GM21576 (cell line): ENCODE data around the gene ZFHX3.
"Not testable (repeated sequence)": the region's sequence is repeated elsewhere in the genome, so short reads cannot be mapped to it uniquely, and the experiment has no call there.

Experiments
- ATAC-seq: cut with Tn5 transposase; IDR thresholded peaks from one replicate; pipeline ENCODE4 v1.9.1; 2021; ENCODE audit warnings: mild to moderate bottlenecking, moderate library complexity; ENCODE audit not compliant: unreplicated experiment

ZFHX3 gene, protein sequence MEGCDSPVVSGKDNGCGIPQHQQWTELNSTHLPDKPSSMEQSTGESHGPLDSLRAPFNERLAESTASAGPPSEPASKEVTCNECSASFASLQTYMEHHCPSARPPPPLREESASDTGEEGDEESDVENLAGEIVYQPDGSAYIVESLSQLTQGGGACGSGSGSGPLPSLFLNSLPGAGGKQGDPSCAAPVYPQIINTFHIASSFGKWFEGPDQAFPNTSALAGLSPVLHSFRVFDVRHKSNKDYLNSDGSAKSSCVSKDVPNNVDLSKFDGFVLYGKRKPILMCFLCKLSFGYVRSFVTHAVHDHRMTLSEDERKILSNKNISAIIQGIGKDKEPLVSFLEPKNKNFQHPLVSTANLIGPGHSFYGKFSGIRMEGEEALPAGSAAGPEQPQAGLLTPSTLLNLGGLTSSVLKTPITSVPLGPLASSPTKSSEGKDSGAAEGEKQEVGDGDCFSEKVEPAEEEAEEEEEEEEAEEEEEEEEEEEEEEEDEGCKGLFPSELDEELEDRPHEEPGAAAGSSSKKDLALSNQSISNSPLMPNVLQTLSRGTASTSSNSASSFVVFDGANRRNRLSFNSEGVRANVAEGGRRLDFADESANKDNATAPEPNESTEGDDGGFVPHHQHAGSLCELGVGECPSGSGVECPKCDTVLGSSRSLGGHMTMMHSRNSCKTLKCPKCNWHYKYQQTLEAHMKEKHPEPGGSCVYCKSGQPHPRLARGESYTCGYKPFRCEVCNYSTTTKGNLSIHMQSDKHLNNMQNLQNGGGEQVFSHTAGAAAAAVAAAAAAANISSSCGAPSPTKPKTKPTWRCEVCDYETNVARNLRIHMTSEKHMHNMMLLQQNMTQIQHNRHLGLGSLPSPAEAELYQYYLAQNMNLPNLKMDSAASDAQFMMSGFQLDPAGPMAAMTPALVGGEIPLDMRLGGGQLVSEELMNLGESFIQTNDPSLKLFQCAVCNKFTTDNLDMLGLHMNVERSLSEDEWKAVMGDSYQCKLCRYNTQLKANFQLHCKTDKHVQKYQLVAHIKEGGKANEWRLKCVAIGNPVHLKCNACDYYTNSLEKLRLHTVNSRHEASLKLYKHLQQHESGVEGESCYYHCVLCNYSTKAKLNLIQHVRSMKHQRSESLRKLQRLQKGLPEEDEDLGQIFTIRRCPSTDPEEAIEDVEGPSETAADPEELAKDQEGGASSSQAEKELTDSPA (N-terminal part only)

DNA sequence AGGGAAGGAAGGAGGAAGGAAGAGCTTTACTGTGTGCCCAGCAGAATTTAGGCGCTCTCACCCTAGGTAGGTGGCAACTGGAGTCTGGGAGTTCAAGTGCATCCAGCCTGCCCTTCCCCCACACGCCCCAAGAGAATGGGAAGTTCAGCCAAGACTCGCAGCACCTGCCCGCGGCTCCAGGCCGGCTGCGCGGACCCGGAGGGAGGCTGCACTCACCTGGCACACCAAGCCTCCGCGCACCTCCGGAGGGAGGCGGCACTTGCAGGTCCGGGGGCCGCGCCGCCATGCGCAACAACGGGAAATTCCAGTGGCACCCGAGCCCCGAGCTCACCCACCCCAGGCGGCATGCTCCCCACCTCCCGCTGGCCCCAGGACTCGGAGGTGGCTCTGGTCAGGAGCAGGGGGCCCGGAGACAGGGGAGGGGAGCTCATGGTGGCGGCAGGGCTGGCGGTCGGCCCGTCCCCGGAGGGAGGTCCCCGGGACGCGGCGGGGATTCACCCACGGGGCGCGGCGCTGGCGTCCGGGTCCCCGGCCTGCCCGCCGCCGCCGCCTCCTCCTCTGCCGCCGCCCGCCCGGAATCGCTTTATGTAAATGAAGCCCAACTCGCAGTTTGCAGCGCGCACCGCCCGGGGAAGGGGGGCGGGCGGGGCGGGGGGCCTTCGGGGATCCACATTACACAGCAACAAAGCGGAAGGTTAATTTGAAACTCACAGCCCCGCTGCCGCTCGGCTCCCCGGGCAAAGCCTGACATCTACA, at the start of gene ZFHX3:
ZFHX3 (minus strand) TSS at position 593 of the 756 bp plus-strand sequence. CDS start 87,983 bp downstream, outside the sequence.
- peak; percentile 67 for ATAC-seq

DNA sequence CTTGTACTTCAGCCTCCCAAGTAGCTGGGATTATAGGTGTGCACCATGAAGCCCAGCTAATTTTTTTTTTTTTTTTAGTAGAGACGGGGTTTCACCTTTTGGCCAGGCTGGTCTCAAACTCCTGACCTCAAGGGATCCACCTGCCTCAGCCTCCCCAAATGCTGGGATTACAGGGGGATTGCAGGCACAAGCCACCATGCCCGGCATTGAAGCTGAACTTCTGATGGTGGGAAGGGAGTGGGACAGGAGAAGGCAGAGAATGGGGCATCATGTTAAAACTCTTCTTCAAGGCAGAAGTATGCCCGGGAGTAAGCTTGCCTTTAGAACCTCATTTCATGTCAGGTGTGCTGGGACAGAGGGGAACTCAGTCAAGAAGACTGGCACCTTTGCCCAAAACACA, 48.6 kb upstream of the ZFHX3 start:
- ATAC-seq, result no peak

DNA sequence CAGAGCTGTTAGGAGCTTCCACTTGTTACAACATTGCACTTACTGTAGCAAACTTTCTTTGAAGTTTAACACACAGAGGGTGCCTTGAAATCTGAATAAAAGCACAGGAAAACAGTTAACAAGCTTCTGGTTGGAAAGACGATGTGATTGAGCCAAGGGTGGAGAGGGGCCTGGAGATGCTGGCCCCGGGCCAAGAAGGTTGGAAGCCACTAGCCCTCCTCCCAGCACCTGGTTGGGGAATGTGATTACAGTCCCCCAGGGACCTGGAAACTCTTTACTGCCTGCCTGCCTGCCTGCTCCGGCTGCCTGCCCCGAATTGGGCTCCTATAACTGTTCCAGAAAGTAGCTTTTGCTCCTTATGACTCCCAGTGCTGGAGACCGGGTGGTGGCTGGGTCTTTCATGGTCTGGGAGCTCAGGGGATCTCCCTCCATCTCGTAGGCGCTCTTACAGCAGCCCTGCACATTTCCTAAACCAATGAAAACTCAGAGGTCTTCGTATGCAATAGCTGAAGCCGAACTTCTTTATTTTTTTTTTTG, 48.0 kb upstream of the ZFHX3 start:
- ATAC-seq, result no peak

DNA sequence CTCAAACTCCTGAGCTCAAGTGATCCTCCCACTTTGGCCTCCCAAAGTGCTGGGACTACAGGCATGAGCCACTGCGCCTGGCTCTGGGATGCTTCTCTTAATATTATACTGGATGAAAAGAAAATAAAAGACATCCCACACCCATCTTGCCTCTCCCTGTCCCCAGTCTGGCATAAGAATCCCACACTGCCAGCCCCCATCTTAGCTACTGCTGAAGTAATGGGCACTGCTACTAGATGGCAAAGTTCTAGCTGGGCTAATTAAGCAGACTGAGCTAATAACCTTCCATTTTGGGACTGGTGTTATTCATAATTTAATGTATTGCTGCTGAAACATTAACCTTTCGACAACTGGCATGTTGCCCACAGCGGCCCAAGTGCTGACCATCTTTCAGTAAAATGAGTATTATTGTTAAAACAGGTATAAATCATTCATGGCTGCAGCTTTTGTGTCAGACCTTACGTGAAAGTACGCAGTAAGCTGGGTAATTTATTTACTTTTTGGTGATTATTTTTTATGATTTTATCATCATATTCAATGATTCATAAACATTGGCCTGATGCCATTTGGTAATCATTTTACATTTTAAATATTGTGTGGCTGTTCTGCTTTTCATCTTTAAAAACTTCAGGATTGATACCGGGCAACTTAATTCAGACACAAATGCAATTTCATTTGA, 47.4 kb upstream of the ZFHX3 start:
- no peak for ATAC-seq

DNA sequence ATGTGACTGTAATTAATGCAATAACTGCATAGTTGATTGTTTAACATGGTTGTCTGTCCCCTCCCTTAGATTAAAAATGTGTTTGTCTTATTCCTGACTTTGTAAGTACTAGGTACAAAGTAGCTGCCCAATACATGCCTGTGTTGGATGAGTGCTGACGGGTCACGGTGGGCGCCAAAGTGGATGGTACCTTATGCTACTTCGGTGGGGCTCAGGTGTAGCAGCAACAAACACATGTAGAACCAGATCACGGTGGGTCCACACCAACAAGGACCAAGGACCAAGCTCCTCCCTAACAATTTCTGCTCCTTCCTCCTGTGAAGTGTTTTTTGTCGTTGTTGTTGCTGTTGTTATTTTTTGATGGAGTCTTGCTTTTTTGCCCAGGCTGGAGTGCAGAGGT, 46.4 kb upstream of the ZFHX3 start:
- ATAC-seq, result no peak

DNA sequence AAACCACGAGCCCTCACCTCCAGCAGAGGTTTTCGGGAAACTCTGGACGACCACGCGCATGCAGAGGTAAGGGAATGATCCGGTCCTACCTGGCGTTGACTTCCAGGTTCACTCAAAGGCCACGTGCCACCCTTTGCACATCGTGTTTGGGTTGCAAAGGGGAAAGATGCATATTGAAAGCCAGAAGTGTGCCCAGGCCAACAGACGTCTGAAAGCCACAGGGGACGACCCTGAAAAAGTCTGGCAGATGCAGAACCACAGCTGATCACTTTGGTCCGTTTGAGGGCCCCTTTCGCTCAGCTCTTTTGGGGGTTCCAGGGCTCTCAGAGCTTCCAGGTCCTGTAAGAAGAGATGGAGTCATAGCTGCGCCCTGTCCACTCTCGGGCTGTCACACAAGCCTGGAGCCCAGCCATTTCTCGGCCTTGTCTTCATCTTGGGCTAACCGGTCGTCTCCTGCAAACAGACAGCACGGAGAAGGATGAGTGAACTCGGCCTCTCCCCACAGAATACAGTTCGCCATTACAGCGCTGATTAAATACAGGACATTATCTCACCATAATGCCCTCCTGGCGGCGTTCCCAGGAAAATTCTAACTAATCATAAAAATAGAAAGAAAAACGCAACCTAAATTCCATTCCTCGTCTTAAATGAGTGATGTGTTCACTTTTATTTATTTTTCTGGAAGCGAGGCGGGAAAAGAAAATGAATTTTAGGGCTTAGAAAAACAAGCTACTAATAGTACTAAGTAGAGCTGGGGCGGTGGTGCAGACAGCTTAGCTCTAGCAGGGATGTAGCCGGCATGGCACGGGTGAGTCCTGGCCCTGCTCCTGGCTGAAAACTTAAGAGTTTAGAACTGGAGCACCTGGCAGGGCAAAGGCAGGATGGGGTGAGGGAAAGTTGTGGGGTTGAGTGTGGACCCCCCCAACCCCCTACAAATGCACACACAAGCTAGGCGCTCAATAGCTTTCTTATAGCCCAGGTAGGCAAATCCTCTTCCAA, 45.5 kb upstream of the ZFHX3 start:
- ATAC-seq, result no peak

DNA sequence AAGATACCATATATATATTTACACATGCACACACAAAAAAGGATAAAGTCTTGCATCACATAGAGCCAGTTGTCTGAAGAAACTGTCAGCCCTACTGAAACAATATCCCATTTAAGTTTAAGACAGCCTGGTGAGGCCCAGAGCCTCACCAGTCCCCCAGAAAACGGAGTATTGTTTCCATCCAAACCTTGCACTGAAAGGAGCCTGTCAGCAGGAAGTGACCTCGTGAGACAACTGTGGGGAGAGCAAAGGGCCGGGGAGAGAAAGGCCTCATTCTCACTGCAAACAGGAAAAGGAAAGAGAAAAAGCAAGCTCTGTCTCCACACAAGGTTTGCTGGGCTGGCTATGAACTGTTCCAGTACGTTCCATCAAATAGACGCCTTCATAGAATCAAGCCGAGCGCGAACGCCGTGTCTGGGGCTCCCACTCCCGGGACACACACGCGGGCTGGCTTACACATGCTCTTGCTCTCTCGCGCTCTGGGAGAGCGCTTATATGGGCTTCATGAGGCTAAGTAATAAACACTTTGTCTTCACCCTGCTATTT, 44.4 kb upstream of the ZFHX3 start:
- no peak for ATAC-seq

DNA sequence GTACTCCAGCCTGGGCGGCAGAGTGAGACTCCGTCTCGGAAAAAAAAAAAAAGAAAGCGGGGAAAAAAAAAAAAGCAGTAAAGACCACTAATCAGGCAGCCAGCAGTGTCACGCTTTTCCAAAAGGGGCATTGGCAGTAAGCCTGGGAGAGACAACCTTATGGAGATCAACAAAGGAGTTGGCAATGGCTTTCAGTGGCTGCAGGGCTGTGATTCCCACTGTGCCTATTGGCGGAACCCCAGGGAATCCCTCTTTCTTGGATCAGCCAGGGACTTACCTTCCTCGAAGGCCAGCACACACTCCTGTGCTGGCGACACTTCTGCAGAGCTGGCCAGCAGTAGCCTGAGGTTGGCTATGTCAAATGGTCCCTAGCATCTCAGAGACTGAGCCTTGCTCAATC, 43.2 kb upstream of the ZFHX3 start:
- no peak for ATAC-seq

DNA sequence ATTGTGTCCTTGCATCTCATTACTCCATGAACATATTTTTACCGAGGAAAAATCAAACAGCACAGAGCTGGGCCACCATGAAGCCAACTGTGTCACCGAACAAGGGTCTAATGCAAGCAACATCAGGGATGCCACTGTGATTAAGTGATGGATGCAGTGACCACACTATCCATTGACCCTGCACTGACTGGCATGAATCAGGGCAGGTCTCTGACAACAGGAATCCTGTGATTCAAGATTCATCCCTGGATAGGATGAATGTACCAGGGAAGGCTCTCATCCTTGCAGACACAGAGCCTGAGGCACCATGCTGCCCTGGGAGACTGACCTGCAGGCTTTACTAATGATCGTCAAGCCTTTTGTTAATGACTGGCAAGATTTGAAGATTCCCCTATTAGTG, 41.5 kb upstream of the ZFHX3 start:
- ATAC-seq, result no peak

DNA sequence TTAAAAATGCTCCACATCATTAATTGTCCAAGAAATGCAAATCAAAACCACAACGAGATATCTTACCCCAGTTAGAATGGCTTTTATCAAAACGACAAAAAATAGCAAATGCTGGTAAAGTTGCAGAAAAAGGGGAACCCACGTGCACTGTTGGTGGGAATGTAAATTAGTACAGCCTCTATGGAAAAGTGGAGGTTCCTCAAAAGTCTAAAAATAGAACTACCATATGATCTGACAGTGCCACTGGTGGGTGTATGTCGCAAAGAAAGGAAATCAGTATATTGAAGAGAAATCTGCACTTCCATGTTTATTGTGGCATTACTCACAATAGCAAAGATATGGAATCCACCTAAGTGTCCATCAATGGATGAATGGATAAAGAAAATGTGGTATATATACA, 38.2 kb upstream of the ZFHX3 start:
- ATAC-seq, result no peak

DNA sequence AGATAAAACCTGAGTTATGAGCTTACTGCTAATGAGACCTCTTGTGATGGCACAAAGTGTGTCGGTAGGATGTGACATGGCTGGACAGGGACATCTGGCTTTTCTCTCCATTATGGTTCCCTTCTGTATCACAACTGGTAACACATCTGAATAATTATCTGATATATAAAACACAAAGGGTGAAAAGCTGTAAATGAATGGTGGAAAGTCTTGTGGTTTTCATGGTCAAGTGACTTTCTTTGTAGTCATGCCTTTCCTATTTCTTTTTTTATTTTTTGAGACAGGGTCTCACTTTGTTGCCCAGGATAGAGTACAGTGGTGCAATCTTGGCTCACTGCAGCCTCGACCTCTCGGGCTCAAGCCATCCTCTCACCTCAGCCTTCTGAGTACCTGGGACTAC, 35.3 kb upstream of the ZFHX3 start:
- no peak for ATAC-seq

DNA sequence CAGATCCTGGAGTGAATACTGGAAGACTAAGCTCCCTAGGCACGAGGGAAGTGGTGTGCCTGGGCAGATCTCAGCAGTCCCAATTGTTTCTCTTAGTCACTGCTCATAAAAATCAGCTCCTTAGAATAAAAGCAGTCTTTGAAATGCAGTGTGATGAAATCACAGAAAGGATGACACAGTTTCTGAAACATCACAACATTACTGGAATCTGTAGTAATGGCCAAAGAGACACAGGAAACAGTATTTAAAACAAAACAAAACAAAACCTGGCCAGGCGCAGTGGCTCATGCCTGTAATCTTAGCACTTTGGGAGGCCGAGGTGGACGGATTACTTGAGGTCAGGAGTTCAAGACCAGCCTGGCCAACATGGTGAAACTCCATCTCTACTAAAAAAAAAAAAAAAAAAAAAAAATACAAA, 34.7 kb upstream of the ZFHX3 start:
- ATAC-seq, result not testable (repeated sequence)

DNA sequence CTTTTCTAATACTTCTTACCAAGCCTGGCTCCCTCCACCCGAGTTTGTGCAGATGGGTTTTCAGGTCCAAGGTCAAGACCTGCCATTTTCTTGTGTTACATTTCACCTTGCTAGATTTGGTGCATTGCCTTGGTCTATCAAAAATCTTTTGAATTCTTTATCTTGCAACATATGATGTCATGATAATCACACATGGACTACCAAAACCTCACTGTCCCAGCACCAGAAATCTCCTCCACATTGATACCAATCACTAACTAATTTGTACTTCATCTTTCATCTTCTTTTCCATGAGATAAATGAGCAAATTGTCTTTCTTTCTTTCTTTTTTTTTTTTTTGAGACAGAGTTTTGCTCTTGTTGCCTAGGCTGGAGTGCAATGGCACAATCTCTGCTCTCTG, 33.0 kb upstream of the ZFHX3 start:
- no peak for ATAC-seq

DNA sequence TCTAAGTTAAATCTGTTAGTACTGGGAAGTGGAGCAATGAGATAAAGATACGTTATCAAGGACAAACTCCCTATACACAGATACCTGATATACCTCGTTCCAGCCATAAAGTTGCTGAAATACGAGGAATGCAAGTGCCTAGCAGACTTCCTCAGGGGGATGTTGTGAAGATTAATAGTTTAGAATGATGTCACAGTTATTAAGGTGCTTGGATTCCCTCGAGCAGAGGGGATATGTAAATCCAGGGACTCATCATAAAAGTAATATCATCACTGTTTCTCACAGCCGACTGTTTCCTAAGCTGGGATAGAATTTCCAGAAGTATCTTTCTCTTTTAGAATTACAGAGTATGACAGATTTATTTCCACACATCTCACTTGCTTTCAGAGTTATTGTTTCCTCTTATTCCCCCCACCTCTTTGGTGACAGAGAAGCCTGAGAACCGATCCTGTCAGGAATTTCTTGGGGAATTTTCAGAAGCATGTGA, 28.4 kb upstream of the ZFHX3 start:
- no peak for ATAC-seq

DNA sequence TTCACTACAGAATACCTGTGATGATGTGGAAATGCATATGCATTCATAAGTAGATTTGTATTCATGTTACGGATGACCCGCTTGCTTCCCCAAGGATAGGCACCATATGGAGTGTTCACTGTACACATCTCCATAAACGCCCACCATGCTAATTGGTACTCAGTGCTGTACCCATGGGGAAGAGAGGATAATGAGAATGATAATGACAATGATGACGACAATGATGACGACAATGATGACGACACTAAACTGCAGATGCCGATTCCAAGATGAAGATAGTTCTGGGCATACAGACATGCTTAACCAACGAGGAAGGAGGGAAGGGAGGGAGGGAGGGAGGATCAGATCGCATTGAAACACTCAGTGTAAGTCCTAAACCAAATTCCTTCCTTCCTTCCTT, 26.5 kb upstream of the ZFHX3 start:
- no peak for ATAC-seq

DNA sequence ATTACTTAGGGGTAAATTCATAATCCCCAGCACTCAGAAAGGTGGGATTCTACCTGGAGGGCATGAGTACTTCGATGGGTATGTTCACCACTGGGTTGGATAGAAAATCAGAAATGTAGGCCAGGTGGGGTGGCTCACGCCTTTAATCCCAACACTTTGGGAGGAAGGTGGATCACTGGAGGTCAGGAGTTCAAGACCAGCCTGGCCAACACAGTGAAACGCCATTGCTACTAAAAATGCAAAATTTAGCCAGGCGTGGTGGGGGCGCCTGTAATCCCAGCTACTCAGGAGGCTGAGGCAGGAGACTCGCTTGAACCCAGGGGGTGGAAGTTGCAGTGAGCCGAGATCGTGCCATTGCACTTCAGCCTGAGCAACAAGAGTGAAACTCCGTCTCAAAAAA, 24.1 kb upstream of the ZFHX3 start:
- ATAC-seq, result not testable (repeated sequence)

DNA sequence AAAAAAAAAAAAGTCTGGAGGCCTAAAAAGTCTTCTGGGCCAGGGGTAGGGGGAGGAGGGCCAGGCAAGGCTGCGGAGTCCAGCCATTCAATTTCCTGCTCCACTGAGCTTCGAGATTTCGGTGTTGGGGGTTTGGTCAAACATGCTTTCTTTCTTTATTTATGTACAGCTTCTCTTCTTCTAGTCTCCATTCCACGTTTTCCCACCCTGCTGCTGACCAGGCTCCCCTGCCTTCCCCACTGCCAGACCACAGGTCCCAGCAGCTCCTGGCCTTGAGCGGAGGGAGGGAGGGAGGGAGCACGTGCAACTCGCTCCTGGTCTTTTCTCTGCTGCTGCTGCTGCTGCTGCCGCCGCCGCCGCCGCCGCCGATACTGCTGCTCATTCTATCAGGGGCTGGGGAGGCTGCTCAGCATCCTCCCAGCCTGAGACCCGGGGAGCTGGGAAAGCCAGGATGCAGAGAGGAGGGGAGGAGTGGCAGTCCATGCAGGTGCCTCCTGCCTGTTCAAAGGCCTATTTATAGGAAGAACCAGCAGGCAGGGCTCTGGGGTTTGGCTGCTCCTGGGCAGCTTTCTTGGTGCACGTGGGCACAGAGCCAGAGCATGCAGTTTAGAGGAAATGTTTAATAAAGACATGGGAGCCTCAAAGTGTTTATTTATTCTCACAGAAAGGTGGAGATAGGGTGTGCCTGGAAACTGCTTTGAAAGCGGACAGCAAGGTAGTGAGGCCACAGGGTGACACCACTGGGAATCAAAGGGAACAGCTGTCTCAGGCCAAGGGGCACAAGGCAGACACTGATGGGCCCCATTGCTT, 23.4 kb upstream of the ZFHX3 start:
- no peak for ATAC-seq
